Dedifferentiated amniotic fluid mesenchymal stem cell (primary cell): ENCODE data around the gene FCHO2.
"Not testable (repeated sequence)": the region's sequence is repeated elsewhere in the genome, so short reads cannot be mapped to it uniquely, and the experiment has no call there.

Experiments used
- DNase-seq: peaks from one replicate; pipeline ENCODE4 v3.0.0-alpha.2; 2016; ENCODE audit errors: extremely low spot score

The FCHO2 gene, protein sequence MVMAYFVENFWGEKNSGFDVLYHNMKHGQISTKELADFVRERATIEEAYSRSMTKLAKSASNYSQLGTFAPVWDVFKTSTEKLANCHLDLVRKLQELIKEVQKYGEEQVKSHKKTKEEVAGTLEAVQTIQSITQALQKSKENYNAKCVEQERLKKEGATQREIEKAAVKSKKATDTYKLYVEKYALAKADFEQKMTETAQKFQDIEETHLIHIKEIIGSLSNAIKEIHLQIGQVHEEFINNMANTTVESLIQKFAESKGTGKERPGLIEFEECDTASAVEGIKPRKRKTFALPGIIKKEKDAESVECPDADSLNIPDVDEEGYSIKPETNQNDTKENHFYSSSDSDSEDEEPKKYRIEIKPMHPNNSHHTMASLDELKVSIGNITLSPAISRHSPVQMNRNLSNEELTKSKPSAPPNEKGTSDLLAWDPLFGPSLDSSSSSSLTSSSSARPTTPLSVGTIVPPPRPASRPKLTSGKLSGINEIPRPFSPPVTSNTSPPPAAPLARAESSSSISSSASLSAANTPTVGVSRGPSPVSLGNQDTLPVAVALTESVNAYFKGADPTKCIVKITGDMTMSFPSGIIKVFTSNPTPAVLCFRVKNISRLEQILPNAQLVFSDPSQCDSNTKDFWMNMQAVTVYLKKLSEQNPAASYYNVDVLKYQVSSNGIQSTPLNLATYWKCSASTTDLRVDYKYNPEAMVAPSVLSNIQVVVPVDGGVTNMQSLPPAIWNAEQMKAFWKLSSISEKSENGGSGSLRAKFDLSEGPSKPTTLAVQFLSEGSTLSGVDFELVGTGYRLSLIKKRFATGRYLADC

DNA sequence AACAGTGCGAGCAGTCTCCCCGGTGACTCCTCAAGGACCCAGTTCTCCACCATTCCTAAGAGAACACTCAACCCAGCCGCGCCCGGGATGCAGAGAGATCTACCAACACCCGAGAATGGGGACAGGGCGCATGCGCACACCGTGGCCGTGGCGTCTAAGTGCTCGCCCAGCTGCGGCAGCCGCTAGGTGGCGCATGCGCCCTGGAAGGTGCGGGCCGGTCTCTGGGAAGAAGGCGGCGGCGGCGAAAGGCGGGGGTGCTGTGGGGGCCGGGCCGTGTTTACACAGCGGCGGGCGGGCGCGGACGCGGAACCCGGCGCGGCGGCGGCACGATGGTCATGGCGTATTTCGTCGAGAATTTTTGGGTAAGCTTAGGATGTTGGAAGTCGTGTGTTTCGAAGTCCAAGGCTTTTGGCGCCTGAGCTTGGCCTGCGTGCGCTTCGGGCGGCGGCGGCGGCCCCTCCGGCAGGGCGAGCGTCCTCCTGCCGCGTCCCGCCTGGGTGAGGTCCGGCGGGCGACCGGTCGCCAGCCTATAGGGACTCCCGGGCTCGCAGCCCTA lies at the start of gene FCHO2:
Gene FCHO2, plus strand, starts transcription at position 274 of the 556 bp plus-strand sequence. Its CDS starts 56 bp downstream, at position 330.
- peak; percentile 97 for DNase-seq

GRCh38 chr5:72906806-72907205 lies 49.0 kb upstream of the FCHO2 start:
- no peak for DNase-seq

- DNase-seq: no peak
Observed at GRCh38 chr5:72908664-72909063, 47.2 kb upstream of the FCHO2 start.

DNA sequence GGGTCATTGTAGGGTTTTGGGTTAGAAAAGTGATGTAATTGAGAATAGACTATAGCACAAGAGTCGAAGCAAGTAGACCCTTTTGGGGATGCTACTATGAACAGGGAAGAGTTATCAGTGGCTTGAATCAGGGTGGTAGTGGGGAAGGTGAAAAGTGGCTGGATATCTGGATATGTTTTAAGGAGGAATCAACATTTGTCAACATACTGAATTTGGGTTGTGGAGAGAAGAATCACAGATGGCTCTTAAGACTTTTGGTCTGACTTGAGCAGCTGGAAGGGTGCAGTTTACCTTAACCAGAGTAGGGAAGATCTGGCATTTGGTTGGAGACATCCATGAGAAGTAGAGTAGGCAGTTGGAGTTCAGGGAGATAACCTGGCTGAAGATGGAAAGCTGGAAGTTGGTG lies 38.5 kb upstream of the FCHO2 start:
- DNase-seq: no peak

DNA sequence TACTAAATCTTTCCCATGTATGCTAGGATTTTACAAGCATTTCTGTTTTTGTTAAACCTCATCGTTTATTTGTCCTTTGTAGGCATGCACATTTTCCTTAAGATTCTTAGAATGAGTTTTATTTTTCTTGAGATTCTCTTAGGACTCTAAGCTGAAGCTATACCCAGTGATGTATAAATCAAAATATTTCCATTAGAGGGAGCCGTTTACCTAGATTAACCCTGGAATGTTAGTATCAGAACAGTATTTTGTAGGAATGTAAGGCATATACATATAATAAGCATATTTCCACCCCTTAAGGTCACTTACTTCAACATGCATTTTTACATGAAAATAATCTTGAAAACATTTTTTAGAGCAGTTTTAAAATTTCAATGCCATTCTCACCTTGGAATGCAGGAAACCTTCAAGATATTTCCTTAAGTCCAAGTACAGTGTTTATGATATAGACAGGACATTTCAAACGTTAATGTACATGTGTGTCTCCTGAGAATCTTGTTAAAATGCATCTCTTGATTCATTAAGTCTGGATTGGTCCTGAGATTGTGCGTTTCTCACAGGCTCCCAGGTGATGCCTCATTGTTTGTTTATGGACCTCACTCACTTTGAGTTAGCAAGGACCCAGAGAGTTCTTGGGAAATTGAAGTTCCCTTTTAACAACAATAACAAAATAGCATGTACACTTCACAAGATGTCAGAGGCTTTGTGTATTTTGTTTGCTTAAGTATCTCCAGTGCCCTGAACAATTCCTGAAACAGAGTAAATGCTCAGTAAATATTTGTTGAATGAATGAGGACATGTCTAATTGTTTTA lies 34.9 kb upstream of the FCHO2 start:
- DNase-seq: peak; percentile 39

GRCh38 chr5:72921886-72922285 lies 34.0 kb upstream of the FCHO2 start:
- DNase-seq: no peak

GRCh38 chr5:72922422-72922821 lies 33.4 kb upstream of the FCHO2 start:
- no peak for DNase-seq

- no peak for DNase-seq
Observed at GRCh38 chr5:72925336-72926010, 30.4 kb upstream of the FCHO2 start.

DNA sequence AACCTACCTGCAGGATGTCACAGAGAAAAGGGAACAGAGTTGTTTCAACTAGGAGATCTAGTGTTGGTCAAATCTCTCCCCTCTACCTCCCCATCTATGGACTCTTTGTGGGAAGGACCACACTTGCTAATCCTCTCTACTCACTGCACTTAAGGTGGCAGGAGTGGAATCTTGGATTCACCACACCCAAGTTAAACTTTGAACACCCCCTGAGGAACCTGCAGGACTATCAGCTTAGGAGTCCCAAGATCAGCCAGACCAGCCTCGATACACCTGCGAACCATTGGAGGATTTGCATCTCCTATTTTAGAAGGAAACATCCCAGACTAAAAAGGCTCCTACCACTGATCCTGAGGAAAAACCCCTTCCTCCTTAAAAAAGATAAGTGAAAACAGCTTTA lies 23.2 kb upstream of the FCHO2 start:
- not testable (repeated sequence) for DNase-seq

GRCh38 chr5:72934953-72935725 lies 20.7 kb upstream of the FCHO2 start:
- not testable (repeated sequence) for DNase-seq

GRCh38 chr5:72936893-72937292 lies 18.9 kb upstream of the FCHO2 start:
- DNase-seq: no peak

DNA sequence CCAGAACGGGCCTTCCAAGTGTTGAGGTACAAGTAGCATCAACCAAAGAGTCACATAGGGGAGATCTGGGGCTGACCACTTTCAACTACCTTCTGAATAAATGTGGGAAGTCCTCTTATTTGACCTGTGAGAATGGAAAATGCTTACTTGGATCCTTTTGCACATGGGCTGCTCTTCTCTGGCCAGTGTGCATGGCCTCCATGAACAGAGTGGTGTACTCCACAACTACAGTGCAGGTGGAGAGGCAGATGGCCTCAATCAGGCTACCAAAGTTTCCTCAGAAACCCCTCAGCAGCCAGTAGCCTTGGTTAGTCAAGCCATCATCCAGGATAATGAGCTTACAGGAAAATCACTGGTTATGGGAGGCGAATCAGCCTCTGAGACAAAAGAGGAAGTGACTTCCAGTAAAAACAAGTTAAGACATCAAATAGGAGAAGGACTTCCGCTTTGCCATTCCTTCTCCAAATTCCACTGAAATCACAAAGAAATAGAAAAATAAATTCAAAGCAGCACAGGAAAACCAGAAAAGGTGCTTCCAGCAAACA lies 18.3 kb upstream of the FCHO2 start:
- no peak for DNase-seq

DNA sequence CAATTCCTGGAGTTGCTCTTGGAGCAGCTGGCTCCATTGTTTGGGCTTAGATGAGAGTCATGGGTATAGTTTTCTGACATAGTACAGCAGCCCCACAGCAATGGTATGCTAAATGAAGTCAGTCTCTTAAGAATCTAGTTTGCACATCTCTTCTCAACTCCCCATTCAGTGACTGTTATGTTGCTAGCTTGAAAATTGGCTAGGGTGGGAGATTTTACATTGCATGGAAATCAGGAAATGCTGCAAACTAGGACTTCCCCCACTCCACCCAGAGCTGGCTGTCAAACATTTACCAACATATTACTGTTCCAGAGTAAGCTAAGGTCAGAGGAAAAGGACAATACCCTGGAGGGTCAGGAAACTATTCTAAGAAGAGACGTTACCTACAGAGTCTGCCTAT lies 17.6 kb upstream of the FCHO2 start:
- DNase-seq: no peak

DNA sequence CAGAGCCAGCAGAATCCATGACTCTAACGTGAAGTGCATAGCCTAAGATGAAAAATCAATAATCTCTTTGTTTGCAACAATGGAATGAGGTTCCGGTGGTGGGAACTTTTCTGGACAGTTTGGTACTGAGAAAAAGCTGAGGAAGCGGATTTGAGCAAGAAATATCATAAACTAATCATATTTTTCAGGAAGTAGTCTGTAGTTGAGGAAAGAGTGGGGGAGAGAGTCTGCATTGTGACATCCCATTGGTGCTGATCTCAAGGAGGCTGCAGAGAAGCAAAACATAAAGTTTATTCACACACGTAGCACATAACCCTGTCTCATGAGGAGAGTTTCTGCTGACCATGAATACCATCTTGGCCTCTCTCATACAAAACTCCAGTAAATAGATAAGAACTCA lies 15.8 kb upstream of the FCHO2 start:
- no peak for DNase-seq

DNA sequence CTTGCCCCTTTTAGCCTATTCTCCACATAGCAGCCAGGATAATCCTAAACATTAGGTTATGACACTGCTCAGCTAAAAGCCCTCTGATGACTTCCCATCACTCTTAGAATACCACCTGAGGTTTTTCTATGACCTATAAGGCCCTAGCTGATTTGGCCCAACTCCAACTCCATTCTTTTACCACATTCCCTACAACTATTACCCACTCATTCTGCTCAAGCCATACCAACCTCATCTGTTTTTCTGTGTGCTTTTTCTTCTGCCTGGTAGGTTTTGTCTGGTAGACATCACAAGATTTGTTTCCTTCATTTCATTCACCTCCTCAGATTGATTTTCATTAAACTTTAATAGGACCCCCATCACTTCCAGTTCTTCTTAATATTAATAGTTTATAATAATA lies 12.5 kb upstream of the FCHO2 start:
- no peak for DNase-seq

- DNase-seq: no peak
Observed at GRCh38 chr5:72947498-72947897, 8.3 kb upstream of the FCHO2 start.

GRCh38 chr5:72949481-72949880 lies 6.4 kb upstream of the FCHO2 start:
- DNase-seq: no peak

DNA sequence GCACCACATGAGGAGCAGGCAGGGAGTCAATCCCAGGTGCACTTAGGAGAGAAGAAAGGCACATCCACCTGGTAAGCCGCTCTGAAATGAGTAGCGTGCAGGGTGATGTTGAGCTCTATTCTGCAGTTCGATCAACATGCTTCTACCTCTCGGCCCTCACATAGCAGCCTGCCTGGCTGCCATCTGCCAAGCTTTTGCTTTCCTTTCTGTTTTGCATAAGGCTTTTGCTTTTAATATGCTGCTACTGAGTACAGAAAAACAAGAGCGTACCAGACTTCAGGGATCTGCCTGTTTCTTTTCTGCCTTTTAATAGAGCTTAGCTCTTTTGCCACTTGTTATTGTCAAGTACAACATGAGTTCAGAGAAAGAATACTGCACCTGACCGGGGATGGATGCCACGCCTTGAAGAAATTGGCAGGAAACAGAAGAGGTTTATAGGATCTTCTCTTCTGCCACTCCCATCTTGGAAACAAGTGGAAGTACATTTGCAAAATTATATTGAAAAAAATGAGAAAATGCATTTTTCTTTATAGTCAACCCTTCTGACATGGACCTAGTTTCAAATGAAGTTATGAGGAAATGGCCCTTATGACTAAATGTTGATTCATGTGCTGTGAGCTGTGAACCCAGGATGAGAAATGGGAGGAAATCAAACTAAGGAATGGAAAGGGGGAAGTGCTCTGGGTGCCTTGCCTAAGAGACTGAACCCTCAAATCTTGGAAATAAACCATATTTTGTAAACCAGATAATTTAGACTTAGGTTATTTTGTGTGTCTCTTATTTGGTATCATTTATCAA lies 4.0 kb upstream of the FCHO2 start:
- peak; percentile 62 for DNase-seq

GRCh38 chr5:72954389-72954788 lies 1.5 kb upstream of the FCHO2 start:
- no peak for DNase-seq
